ENCODE data around the gene PFN3.
A peak's percentile ranks its signal among the peaks of the same experiment; 100 is the strongest.

The PFN3 gene

GRCh38 chr5:177432143-177432838 lies 31.8 kb upstream of the PFN3 start:
- Mint-ChIP-seq H3K27ac (peak overlapping the region; percentile 96), H3K27me3 (no peaks in the 10 kb centered on the region), H3K4me1 (ENCODE audit: low read depth) (peaks cover 72% of the 10 kb centered on the region), H3K4me3 (no peak overlapping the region), H3K36me3 (ENCODE audit: low read depth) (peaks cover 79% of the 10 kb centered on the region), H3K9me3 (no peaks in the 10 kb centered on the region)
- intact Hi-C loops (cut with micrococcal nuclease), result no loop called here

DNA sequence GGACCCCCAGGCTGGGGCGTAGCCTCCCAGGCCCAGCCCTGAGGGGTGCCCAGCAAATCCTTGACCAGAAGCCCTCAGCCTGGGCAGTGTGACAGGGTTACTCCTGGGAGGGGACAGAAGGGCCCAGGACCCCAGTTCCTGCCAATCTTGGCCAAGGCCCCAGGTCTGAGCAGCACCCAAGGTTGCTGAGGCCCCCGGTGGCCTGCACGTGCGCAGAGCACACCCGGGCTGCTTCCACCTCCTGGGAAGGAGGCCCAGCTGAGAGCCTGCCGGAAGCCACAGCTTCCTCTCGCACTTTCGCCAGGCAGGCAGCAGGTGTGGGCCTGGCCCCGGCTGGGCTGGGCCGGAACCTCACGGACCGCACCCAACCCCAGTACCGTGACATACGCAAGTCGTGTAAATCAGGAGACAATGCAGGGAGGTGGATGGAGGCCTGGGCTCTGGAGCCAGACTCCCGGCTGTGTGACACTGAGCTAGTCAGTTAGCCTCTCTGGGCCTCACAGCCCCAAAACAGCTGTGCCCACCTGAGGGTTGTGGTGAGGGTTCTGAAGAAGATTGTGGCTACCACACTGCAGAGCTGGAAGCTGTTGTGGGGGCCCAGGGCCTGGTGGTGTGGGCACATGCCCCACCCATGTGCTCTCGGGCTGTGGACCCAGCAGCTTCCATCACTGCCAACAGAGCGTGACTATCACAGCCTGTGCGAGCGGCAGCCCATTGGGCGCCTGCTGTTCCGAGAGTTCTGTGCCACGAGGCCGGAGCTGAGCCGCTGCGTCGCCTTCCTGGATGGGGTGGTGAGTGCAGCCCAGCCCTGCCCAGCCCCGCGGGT lies 31.1 kb upstream of the PFN3 start:
- Mint-ChIP-seq H3K27me3 (no peaks in the 10 kb centered on the region), H3K4me3 (peak overlapping the region; percentile 51), H3K4me1 (ENCODE audit: low read depth) (peaks cover 69% of the 10 kb centered on the region), H3K36me3 (ENCODE audit: low read depth) (peaks cover 76% of the 10 kb centered on the region), H3K9me3 (no peaks in the 10 kb centered on the region), H3K27ac (peak overlapping the region; percentile 96)
- intact Hi-C loops (cut with micrococcal nuclease), result loop anchor here (2.0 kb wide), 1 partner anchor 23 kb away; no protein-coding TSS in a partner anchor

DNA sequence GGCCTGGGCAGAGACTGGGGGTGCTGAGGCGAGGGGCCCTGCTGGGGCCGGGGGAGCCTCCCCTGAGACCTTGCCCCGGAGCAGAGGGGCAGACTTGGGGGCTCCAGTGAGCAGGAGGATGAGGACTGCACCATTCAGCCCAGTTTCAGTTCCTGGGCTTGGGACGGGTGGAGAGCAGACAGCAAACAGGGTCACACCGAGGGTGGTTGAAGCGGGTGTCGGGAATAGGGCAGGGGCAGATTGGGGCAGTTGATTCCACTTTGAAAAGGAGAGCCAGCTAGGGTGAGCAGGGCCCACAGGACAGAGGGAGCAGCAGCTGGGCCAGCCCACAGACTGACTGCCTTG lies 30.5 kb upstream of the PFN3 start:
- H3K36me3 Mint-ChIP-seq (ENCODE audit: low read depth), result peaks cover 70% of the 10 kb centered on the region
- intact Hi-C loops (cut with micrococcal nuclease), result loop anchor here (2.0 kb wide), 1 partner anchor 24 kb away; no protein-coding TSS in a partner anchor

DNA sequence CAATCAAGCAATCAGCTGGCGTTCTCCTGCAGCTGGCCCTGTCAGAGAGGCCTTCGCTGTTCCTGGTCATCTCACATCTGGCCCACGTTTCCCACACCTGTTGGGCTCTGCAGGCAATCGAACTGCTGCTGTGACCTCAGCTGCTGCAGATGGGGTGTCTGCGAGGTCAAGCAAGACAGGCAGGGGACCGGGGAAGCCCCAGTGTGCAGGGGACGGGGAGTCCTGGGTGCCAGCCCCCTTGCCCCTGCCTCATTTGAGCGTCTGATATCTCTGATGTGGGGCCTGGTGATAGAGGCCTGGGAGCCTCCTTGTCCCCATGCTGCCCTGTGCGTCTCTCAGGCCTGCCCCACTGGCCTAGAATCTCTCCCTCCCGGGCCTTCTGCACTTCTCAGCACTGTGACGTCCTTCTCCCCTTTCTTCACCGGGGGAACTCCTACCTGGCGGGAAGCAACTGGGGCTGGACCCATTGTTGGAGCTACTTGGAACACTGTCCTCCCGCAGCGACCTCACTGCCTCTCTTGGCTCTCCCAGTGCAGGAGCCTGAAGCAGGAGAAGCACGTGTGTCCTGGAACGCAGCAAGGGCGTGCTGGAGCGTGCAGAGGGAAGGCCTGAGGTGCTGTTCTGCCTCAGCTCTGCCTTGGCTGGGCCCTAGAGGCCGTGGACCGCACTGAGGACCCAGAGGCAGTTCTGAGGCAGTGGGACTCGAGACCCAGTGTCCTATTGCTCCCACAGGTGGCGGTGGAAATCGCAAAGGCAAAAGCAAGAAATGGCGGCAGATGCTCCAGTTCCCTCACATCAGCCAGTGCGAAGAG lies 29.9 kb upstream of the PFN3 start:
- H3K27ac Mint-ChIP-seq, result peak overlapping the region; percentile 96
- H3K36me3 Mint-ChIP-seq (ENCODE audit: low read depth), result peaks cover 64% of the 10 kb centered on the region
- no peaks in the 10 kb centered on the region for H3K9me3 Mint-ChIP-seq
- intact Hi-C loops (cut with micrococcal nuclease), result loop anchor here (2.0 kb wide), 1 partner anchor 24 kb away; no protein-coding TSS in a partner anchor
- peak overlapping the region; percentile 83 for H3K4me3 Mint-ChIP-seq
- peaks cover 75% of the 10 kb centered on the region for H3K4me1 Mint-ChIP-seq (ENCODE audit: low read depth)
- H3K27me3 Mint-ChIP-seq, result no peaks in the 10 kb centered on the region

More for the DNA sequence above, 30.5 kb upstream of the PFN3 start:
- no peaks in the 10 kb centered on the region for H3K9me3 Mint-ChIP-seq
- H3K4me3 Mint-ChIP-seq, result peak overlapping the region; percentile 51
- H3K27me3 Mint-ChIP-seq, result no peaks in the 10 kb centered on the region
- H3K4me1 Mint-ChIP-seq (ENCODE audit: low read depth), result peaks cover 69% of the 10 kb centered on the region
- H3K27ac Mint-ChIP-seq, result peak overlapping the region; percentile 96

DNA sequence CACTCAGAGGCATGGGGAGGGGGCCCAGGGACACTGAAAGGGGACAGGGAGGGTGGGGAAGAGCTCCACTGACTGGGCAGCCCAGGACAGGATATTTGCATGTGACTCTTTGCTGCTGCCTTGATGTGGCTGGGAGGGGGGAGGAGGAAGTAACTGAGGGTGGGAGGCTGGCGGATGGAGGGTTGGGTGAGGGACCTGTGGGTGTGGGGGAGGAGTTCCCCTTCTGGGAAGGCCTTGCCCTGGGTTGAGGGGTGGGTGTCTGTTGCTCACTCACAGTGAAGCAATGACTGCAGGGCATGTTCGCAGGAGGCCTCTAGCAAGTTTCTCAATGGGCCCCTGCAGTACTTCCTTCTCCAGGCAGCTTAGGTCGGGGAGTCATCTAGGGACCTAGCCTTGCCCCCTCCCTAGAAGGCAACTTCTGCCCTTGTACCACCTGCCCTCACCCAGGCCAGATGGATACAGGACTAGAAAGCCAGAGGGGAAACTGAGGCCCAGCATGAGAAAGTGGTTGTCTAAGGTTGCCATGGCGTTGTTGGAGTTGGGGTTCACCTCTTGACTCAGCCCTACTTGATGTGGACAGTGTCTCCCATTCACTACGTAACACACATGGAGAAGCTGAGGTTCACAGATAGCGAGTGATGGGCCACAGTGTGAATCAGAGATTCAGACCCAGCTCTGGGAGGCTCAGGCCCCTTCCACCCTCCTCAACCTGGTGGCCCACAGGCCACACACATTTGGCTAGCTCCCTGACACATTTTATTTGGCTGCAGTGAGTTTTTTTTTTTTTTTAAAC lies 29.0 kb upstream of the PFN3 start:
- no peaks in the 10 kb centered on the region for H3K9me3 Mint-ChIP-seq
- intact Hi-C loops (cut with micrococcal nuclease), result loop anchor here (2.0 kb wide), 1 partner anchor 25 kb away; no protein-coding TSS in a partner anchor
- H3K27me3 Mint-ChIP-seq, result no peaks in the 10 kb centered on the region
- peaks cover 55% of the 10 kb centered on the region for H3K36me3 Mint-ChIP-seq (ENCODE audit: low read depth)
- H3K27ac Mint-ChIP-seq, result peak overlapping the region; percentile 96
- peaks cover 79% of the 10 kb centered on the region for H3K4me1 Mint-ChIP-seq (ENCODE audit: low read depth)
- H3K4me3 Mint-ChIP-seq, result peak overlapping the region; percentile 83

DNA sequence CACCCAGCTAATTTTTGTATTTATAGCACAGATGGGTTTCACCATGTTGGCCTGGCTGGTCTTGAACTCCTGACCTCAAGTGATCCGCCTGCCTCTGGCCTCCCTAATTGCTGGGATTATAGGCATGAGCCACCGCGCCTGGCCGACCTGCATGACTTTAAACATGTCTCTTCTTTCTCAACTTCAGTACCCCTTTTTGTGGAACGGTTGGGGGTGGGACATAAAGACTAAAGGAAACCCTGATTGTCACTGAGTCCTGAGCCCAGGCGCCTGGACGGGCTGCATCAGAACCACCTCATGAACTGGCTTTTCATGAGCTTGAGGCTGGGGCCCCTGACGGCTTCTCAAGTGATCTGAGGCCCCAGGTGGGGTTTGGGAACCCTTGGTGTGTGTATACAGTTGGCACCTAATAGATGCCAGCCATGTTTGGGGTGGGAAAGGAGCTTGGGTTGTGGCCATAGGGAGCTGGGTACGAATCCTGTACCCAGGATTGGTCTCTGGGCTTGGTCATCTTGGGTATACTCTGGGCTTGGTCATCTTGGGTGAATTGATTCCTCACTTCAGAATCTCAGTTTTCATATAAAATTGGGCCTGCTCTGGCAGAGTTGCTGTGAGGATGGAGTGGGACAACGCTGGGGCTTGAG lies 28.2 kb upstream of the PFN3 start:
- no peaks in the 10 kb centered on the region for H3K27me3 Mint-ChIP-seq
- H3K4me3 Mint-ChIP-seq, result peak overlapping the region; percentile 83
- H3K9me3 Mint-ChIP-seq, result no peaks in the 10 kb centered on the region
- intact Hi-C loops (cut with micrococcal nuclease), result no loop called here
- H3K36me3 Mint-ChIP-seq (ENCODE audit: low read depth), result peaks cover 48% of the 10 kb centered on the region
- peaks cover 75% of the 10 kb centered on the region for H3K4me1 Mint-ChIP-seq (ENCODE audit: low read depth)
- peak overlapping the region; percentile 96 for H3K27ac Mint-ChIP-seq

- H3K4me1 Mint-ChIP-seq (ENCODE audit: low read depth), result peaks cover 68% of the 10 kb centered on the region
- intact Hi-C loops (cut with micrococcal nuclease), result no loop called here
- no peaks in the 10 kb centered on the region for H3K9me3 Mint-ChIP-seq
- peak overlapping the region; percentile 83 for H3K4me3 Mint-ChIP-seq
- H3K27ac Mint-ChIP-seq, result peak overlapping the region; percentile 96
- peaks cover 41% of the 10 kb centered on the region for H3K36me3 Mint-ChIP-seq (ENCODE audit: low read depth)
- H3K27me3 Mint-ChIP-seq, result no peaks in the 10 kb centered on the region
Observed at GRCh38 chr5:177427919-177428573, 27.6 kb upstream of the PFN3 start.

GRCh38 chr5:177427211-177427822 lies 26.9 kb upstream of the PFN3 start:
- Mint-ChIP-seq H3K4me3 (peak overlapping the region; percentile 83), H3K27ac (peak overlapping the region; percentile 96), H3K4me1 (ENCODE audit: low read depth) (peaks cover 65% of the 10 kb centered on the region), H3K27me3 (no peaks in the 10 kb centered on the region), H3K9me3 (no peaks in the 10 kb centered on the region), H3K36me3 (ENCODE audit: low read depth) (peaks cover 34% of the 10 kb centered on the region)
- intact Hi-C loops (cut with micrococcal nuclease), result no loop called here

- H3K36me3 Mint-ChIP-seq (ENCODE audit: low read depth), result peaks cover 28% of the 10 kb centered on the region
- no peaks in the 10 kb centered on the region for H3K9me3 Mint-ChIP-seq
- H3K4me3 Mint-ChIP-seq, result peak within 1 kb of the TSS; percentile 86
- H3K27ac Mint-ChIP-seq, result peak within 1 kb of the TSS; percentile 96
- no peaks in the 10 kb centered on the region for H3K27me3 Mint-ChIP-seq
- peaks cover 59% of the 10 kb centered on the region for H3K4me1 Mint-ChIP-seq (ENCODE audit: low read depth)
- intact Hi-C loops (cut with micrococcal nuclease), result loop anchor here (1.0 kb wide), 1 partner anchor 10 kb away; no protein-coding TSS in a partner anchor
Observed at GRCh38 chr5:177426566-177427210, 26.2 kb upstream of the PFN3 start, which contains the start of gene GRK6. GRK6 (plus strand) TSS chr5:177426676; CDS start chr5:177426846, 170 bp downstream.

GRCh38 chr5:177425801-177426565 lies 25.5 kb upstream of the PFN3 start:
- peaks cover 20% of the 10 kb centered on the region for H3K36me3 Mint-ChIP-seq (ENCODE audit: low read depth)
- H3K4me1 Mint-ChIP-seq (ENCODE audit: low read depth), result peaks cover 54% of the 10 kb centered on the region
- peak overlapping the region; percentile 96 for H3K27ac Mint-ChIP-seq
- intact Hi-C loops (cut with micrococcal nuclease), result loop anchor here (1.0 kb wide), 1 partner anchor 10 kb away; no protein-coding TSS in a partner anchor
- H3K27me3 Mint-ChIP-seq, result no peaks in the 10 kb centered on the region
- peak overlapping the region; percentile 86 for H3K4me3 Mint-ChIP-seq
- no peaks in the 10 kb centered on the region for H3K9me3 Mint-ChIP-seq

- Mint-ChIP-seq H3K27me3 (no peaks in the 10 kb centered on the region), H3K27ac (peak overlapping the region; percentile 96), H3K36me3 (ENCODE audit: low read depth) (peaks cover 14% of the 10 kb centered on the region), H3K4me1 (ENCODE audit: low read depth) (peaks cover 53% of the 10 kb centered on the region), H3K4me3 (peak overlapping the region; percentile 86), H3K9me3 (no peaks in the 10 kb centered on the region)
- intact Hi-C loops (cut with micrococcal nuclease), result no loop called here
Observed at GRCh38 chr5:177425196-177425800, 24.8 kb upstream of the PFN3 start.
